Right lobe of liver (tissue), 6 donors: ENCODE results near the gene SVOPL. TPM values are rescaled to one million over a fixed set of nuclear protein-coding genes. Genes with fewer than 3 reads are reported as not detected.
"Not testable (repeated sequence)": the region's sequence is repeated elsewhere in the genome, so short reads cannot be mapped to it uniquely, and the experiment has no call there.

ENCODE experiments used
- ATAC-seq, 4 donors: fragments of 200-7000 bp; cut with Tn5 transposase; one replicate each; pipeline ENCODE4 v1.9.1; 2020; ENCODE audit warnings: mild to moderate bottlenecking in 4 of 4, moderate library complexity in 4 of 4
- DNase-seq, 3 donors: peaks; one replicate each; pipeline ENCODE4 v3.0.0-alpha.2; 2020
- H3K27ac ChIP-seq, 3 donors: fragments of 200-600 bp; one replicate each; pipeline ENCODE4 v1.8.0; 2022
- H3K27me3 ChIP-seq, 2 donors: fragments of 200-600 bp; one replicate each; pipeline ENCODE4 v1.8.0; 2022
- H3K36me3 ChIP-seq, 4 donors: fragments of 200-600 bp; sonication (generic) in 1 of 4; one replicate each; pipeline versions ENCODE4 v1.5.1 to v1.8.0; 2017 to 2022; ENCODE audit warnings: control low read depth in 1 of 4
- H3K4me1 ChIP-seq, 4 donors: fragments of 200-600 bp; sonication (generic) in 1 of 4; one replicate each; pipeline versions ENCODE4 v1.5.1 to v1.8.0; 2017 to 2022; ENCODE audit warnings: control low read depth in 1 of 4
- H3K4me3 ChIP-seq, 3 donors: fragments of 200-600 bp; one replicate each; pipeline ENCODE4 v1.8.0; 2022
- H3K9me3 ChIP-seq, 4 donors: fragments of 200-600 bp; sonication (generic) in 1 of 4; one replicate each; pipeline versions ENCODE4 v1.5.1 to v1.8.0; 2017 to 2022; ENCODE audit warnings: control low read depth in 1 of 4
- POLR2A ChIP-seq: fragments of 450-650 bp; IDR thresholded peaks from one replicate; pipeline ENCODE4 v1.6.1; 2017; ENCODE audit warnings: antibody characterized with exemption, mild to moderate bottlenecking
- WGBS: methylation state at CpG from one replicate; pipeline ENCODE4 v1.1.6; 2018; ENCODE audit warnings: low coverage, low lambda C conversion rate; ENCODE audit not compliant: insufficient coverage; ENCODE audit errors: missing lambda C conversion rate; 5-methylcytosine and 5-hydroxymethylcytosine counted together
- intact Hi-C, 2 donors: fragments of 100-400 bp; cut with DNase I; formaldehyde crosslinking; loops; one replicate each; pipeline versions ENCODE4 v1.11.2 to v1.14.1; 2022
- total RNA-seq, 6 experiments: library from RNA; depleted of rRNA in 2 of 6; stranded (reverse); fragments of >200 nt in 2 of 6; fragmentation: NEBNext Ultra II Directional in 3 of 6; extraction: Animal tissue kit (Norgen Biotek cat#: 25700) in 3 of 6; gene quantifications; one replicate each; pipeline versions ENCODE4 v1.1.0 to v1.2.4, GENCODE V29; 2016 to 2023
- TF ChIP-seq, protein P1 (sequence below), 4 donors: fragments of 200-600 bp in 3 of 4; fragments of 450-650 bp in 1 of 4; IDR thresholded peaks; one replicate each; pipeline versions ENCODE4 v1.5.1 to v1.8.0; 2016 to 2022; ENCODE audit warnings: antibody characterized with exemption in 4 of 4, mild to moderate bottlenecking in 2 of 4
- donor health status: DM: no; HTN: yes; CAD: no.
- donor health status: DM: no; HTN: no; CAD: no.
- donor health status: DM: no; HTN: no; CAD: no.
- donor health status: DM: no; HTN: yes; CAD: no.
- donor health status: DM: no; HTN: yes; CAD: no.

Gene SVOPL
- total RNA-seq, 6 experiments from 2014 or later, result not detected

DNA sequence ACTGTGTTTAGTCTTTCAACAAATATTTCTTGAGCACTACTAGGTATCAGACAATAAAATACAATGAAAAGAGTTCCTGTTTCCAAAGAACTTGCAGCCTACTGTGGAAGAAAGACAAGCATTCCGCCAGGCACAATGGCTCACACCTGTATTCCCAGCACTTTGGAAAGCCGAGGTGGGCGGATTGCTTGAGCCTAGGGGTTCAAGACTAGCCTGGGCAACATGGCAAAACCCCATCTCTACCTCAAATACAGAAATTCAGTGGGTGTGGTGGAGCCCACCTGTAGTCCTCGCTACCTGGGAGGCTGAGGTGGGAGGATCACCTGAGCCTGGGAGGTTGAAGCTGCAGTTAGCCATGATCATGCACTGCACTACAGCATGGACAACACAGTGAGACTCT, 6.1 kb downstream of the SVOPL start:
- no peak overlapping the region for H3K27ac ChIP-seq
- no peak for DNase-seq
- intact Hi-C loops, result no loop called here
- H3K27me3 ChIP-seq, result no peaks in the 10 kb centered on the region
- no peaks in the 10 kb centered on the region for H3K9me3 ChIP-seq
- no peak overlapping the region for H3K4me3 ChIP-seq
- 87% methylated on average over 3 of the region's 4 CpGs for WGBS
- no peaks in the 10 kb centered on the region for H3K36me3 ChIP-seq
- TF ChIP-seq, protein P1, sequence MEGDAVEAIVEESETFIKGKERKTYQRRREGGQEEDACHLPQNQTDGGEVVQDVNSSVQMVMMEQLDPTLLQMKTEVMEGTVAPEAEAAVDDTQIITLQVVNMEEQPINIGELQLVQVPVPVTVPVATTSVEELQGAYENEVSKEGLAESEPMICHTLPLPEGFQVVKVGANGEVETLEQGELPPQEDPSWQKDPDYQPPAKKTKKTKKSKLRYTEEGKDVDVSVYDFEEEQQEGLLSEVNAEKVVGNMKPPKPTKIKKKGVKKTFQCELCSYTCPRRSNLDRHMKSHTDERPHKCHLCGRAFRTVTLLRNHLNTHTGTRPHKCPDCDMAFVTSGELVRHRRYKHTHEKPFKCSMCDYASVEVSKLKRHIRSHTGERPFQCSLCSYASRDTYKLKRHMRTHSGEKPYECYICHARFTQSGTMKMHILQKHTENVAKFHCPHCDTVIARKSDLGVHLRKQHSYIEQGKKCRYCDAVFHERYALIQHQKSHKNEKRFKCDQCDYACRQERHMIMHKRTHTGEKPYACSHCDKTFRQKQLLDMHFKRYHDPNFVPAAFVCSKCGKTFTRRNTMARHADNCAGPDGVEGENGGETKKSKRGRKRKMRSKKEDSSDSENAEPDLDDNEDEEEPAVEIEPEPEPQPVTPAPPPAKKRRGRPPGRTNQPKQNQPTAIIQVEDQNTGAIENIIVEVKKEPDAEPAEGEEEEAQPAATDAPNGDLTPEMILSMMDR (IDR thresholded peaks at IDR 0.05), result no peak
- no peak for TF ChIP-seq POLR2A
- ATAC-seq, result no peak
- H3K4me1 ChIP-seq, result no peaks in the 10 kb centered on the region

DNA sequence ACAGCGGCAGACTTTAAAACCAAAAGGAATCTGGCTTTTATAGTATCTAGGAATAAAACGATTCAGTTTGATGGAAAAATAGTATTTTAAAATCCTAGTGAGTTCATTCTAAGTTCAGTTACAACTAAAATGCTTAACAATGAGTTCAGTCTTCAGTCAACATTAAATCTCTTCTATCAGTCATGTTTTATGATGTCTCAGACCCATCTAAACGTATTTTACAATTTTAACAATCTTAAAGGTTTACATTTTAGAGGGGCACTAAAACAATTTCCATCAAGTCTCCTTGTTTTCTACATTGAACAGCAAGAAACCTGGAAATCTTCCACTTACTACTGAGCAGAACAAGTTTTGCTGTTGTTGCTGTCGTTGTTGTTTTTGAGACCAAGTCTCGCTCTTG, 10.0 kb downstream of the SVOPL start:
- TF ChIP-seq, protein P1 (IDR thresholded peaks at IDR 0.05), result no peak
- TF ChIP-seq POLR2A, result no peak
- Histone ChIP-seq H3K4me3 (no peak overlapping the region), H3K27me3 (no peaks in the 10 kb centered on the region), H3K4me1 (no peaks in the 10 kb centered on the region), H3K36me3 (no peaks in the 10 kb centered on the region), H3K9me3 (no peaks in the 10 kb centered on the region), H3K27ac (no peak overlapping the region)
- ATAC-seq (no peak), DNase-seq (no peak)
- intact Hi-C loops, result no loop called here
- WGBS, result 56% methylated on average over 5 of the region's 5 CpGs

DNA sequence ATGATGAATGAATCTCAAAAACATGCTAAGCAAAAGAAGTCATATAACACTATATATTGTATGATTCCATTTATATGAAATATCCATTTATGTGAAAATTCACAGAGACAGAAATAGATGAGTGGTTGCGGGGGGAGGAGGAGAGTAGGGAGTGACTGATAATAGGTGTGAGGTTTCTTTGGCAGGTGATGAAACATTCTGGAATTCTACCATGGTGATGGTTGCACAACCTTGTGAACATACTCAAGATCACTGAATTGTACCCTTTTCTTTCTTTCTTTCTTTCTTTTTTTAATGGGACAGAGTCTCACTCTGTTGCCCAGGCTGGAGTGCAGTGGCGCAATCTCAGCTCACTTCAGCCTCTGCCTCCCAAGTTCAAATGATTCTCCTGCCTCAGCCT, 10.7 kb downstream of the SVOPL start:
- ATAC-seq (no peak), DNase-seq (no peak)
- no peaks in the 10 kb centered on the region for H3K36me3 ChIP-seq
- no peak for TF ChIP-seq POLR2A
- TF ChIP-seq, protein P1 (IDR thresholded peaks at IDR 0.05), result no peak
- no peaks in the 10 kb centered on the region for H3K9me3 ChIP-seq
- H3K27ac ChIP-seq, result no peak overlapping the region
- no peak overlapping the region for H3K4me3 ChIP-seq
- intact Hi-C loops, result no loop called here
- H3K27me3 ChIP-seq, result no peaks in the 10 kb centered on the region
- H3K4me1 ChIP-seq, result no peaks in the 10 kb centered on the region
- WGBS, result 71% methylated on average over 1 of the region's 2 CpGs

DNA sequence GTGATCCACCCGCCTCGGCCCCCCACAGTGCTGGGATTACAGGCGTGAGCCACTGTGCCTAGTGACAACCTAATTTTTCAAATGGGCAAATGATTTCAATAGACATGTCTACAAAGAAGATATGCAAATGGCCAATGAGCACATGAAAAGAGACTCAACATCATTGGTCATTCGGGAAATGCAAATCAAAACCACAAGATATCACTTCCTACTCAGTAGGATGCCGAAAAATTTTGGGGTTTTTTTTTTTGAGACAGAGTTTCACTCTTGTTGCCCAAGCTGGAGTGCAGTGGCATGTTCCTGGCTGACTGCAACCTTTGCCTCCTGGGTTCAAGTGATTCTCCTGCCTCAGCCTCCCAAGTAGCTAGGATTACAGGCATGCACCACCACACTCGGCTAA, 13.1 kb downstream of the SVOPL start:
- H3K4me3 ChIP-seq, intact Hi-C loops, H3K36me3 ChIP-seq, H3K9me3 ChIP-seq, H3K4me1 ChIP-seq, DNase-seq, ATAC-seq, H3K27ac ChIP-seq, H3K27me3 ChIP-seq: not testable (repeated sequence)
- 97% methylated on average over 4 of the region's 6 CpGs for whole genome bisulfite sequencing

- intact Hi-C loops, result no loop called here
- no peaks in the 10 kb centered on the region for H3K4me1 ChIP-seq
- no peak for ATAC-seq
These were observed 16.8 kb downstream of the SVOPL start for GRCh38 chr7:138684340-138684739.

More at GRCh38 chr7:138684340-138684739, 16.8 kb downstream of the SVOPL start:
- Histone ChIP-seq H3K36me3 (no peaks in the 10 kb centered on the region), H3K27me3 (no peaks in the 10 kb centered on the region), H3K27ac (no peak overlapping the region), H3K9me3 (no peaks in the 10 kb centered on the region), H3K4me3 (no peak overlapping the region)
- 64% methylated on average over 3 of the region's 3 CpGs for WGBS
- no peak for DNase-seq
- TF ChIP-seq, protein P1 (IDR thresholded peaks at IDR 0.05), result no peak
- no peak for TF ChIP-seq POLR2A
